Measurements from ENCODE around the gene IAH1. TPM values are rescaled to one million over a fixed set of nuclear protein-coding genes. Genes with fewer than 3 reads are reported as not detected.
"Not testable (repeated sequence)": the region's sequence is repeated elsewhere in the genome, so short reads cannot be mapped to it uniquely, and the experiment has no call there.

Gene IAH1
- total RNA-seq, 2 donors from 2014 or later, result 45.9 to 71.0 TPM

- peaks cover 69% of the 10 kb centered on the region for H3K36me3 ChIP-seq
- no peak overlapping the region for H3K27ac ChIP-seq
- no peaks in the 10 kb centered on the region for H3K4me1 ChIP-seq
- DNase-seq (ENCODE audit: low spot score), result no peak
- no peak overlapping the region for H3K4me3 ChIP-seq
- H3K27me3 ChIP-seq, result no peaks in the 10 kb centered on the region
- TF ChIP-seq CTCF (IDR thresholded peaks at IDR 0.05), result no peak
- H3K9me3 ChIP-seq, result no peaks in the 10 kb centered on the region
These were observed 22.7 kb downstream of the IAH1 start for GRCh38 chr2:9497017-9497416.

GRCh38 chr2:9498210-9498609, 23.9 kb downstream of the IAH1 start:
- Histone ChIP-seq H3K4me1 (no peaks in the 10 kb centered on the region), H3K27me3 (no peaks in the 10 kb centered on the region), H3K4me3 (no peak overlapping the region), H3K27ac (no peak overlapping the region), H3K9me3 (no peaks in the 10 kb centered on the region), H3K36me3 (peaks cover 62% of the 10 kb centered on the region)
- TF ChIP-seq CTCF (IDR thresholded peaks at IDR 0.05), result no peak
- no peak for DNase-seq (ENCODE audit: low spot score)

DNA sequence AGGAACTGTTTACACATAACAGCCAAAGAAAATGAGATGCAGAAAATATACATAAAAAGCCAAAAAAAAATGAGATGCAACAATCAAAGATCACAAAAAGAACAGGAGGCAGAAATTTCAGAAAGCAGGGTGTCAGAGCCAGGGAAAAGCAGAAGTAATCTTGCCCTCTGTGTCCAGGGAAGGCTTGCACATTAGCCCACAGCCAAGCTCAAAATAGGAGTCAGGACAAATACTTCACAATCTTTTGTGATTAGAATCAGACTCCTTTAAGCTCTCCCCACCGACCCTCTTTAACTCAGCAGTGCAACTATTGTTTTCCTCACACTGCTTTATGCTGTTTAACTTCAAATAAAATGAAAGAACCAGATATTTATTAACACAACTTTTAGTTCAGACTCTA, 34.6 kb downstream of the IAH1 start:
- Histone ChIP-seq H3K27me3 (no peaks in the 10 kb centered on the region), H3K4me1 (no peaks in the 10 kb centered on the region), H3K27ac (no peak overlapping the region), H3K9me3 (no peaks in the 10 kb centered on the region), H3K4me3 (no peak overlapping the region), H3K36me3 (peaks cover 41% of the 10 kb centered on the region)
- DNase-seq (ENCODE audit: low spot score), result no peak
- TF ChIP-seq CTCF (IDR thresholded peaks at IDR 0.05), result no peak

- H3K4me3 ChIP-seq; H3K9me3 ChIP-seq; H3K4me1 ChIP-seq; DNase-seq (ENCODE audit: low spot score); H3K27me3 ChIP-seq; H3K27ac ChIP-seq: not testable (repeated sequence)
- H3K36me3 ChIP-seq, result peaks cover 47% of the 10 kb centered on the region
These were observed 39.6 kb downstream of the IAH1 start for GRCh38 chr2:9513946-9514345.

DNA sequence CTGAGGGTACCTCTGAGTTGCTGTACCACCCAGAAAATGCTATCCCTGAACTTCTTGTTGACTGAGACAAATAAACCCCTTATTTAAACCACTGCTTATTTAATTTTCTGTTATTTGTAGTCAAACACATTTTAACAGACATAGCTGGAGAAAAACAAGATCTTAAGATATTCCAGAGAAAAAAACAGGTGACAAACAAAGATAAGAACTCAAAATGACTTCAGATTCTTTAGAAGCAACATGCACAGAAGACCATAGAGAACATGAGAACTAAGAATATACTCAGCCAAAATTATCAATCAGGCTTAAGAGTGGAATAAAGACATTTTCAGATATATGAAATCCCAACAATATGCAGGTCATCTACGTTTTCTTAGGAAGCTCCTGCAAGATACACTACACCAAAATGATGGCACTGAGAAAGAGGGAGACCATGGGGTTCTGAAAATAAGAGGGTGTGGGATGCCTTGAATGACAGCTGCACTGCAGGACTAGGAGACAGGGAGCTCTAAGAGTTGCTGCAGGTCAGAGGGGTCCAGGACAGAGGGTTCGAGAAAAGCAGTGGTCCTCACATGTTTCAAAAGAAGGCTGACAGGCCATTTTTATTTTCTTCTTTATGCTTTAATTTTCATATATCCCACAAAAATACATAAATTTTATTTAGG, 42.9 kb downstream of the IAH1 start:
- no peak for DNase-seq (ENCODE audit: low spot score)
- Histone ChIP-seq H3K4me3 (no peak overlapping the region), H3K27me3 (no peaks in the 10 kb centered on the region), H3K36me3 (peaks cover 68% of the 10 kb centered on the region), H3K4me1 (no peaks in the 10 kb centered on the region), H3K9me3 (no peaks in the 10 kb centered on the region), H3K27ac (no peak overlapping the region)
- TF ChIP-seq CTCF (IDR thresholded peaks at IDR 0.05), result no peak

DNA sequence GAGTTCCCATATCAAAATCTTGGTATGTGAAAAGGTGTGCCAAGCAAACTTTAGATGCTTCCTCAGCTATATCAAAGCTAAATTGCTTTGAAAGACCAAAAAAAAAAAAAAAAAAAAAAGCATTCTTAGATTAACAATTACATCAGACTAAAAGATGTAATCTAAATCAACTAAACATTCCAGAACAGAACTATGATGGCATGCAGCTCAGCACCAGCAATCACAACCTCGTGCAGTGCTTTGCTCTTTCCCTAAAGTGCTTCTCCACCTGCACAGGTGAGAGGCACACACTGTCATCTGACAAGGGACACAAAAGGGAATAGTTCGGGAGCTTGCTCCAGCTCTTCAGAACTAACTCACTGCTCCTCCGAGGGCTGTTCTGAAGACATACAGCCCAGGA, 43.8 kb downstream of the IAH1 start:
- TF ChIP-seq CTCF (IDR thresholded peaks at IDR 0.05), result no peak
- Histone ChIP-seq H3K27me3 (no peaks in the 10 kb centered on the region), H3K27ac (no peak overlapping the region), H3K36me3 (peaks cover 64% of the 10 kb centered on the region), H3K4me3 (no peak overlapping the region), H3K4me1 (no peaks in the 10 kb centered on the region), H3K9me3 (no peaks in the 10 kb centered on the region)
- DNase-seq (ENCODE audit: low spot score), result no peak
